ENCODE data around the gene LRRC25. TPM values are rescaled to one million over a fixed set of nuclear protein-coding genes. Genes with fewer than 3 reads are reported as not detected.

The LRRC25 gene
- polyA plus RNA-seq, 1 donor from 2014 or later, result not detected

DNA sequence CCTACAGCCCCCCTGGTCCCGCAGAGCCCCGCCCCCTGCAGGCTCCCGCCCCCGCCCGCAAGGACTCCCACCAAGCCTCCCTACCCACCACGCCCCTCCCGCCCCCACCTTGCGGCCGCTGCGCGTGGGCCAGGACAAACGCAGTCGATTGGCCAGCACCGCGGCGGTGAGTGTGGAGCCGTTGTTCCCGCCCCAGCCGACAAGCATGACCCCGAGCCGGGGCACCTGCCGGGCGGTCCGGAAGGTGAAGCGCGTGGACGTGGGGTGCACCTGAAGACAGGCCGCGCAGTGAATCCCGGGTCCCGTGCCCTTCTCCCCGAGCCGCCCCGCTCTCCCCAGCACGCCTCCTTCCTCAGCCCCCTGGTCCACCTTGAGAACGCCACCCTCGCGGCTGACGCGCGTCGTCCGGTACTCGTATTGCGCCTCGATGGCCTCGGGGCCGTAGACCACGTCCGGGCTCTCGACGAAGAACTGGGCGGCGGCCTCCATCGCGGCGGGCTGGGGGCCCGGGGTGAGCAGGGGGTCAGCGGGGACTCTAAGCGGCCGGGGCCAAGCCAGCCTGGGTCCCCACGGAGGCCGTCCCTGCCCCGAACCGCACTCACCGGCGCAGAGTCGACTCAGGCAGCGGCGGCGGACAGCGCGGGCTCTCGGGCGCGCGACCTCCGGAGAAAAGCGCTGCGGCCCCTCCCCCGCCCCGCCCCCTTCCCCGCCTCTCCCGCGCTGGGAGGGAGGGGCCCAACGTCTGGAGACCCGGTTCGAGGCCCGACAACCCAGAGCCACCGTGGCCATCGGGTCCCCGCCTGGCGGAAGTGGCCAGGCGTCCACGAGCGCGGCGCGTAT, 40.3 kb upstream of the LRRC25 start, which contains the start of gene ISYNA1:
TSS of gene ISYNA1 (minus strand) at position 643 of the 840 bp plus-strand sequence. CDS start at position 489, 154 bp downstream.
- H3K27ac ChIP-seq (ENCODE audit: low read length), result peak within 1 kb of the TSS; percentile 57
- no peaks in the 10 kb centered on the region for H3K79me2 ChIP-seq (replicated peaks; ENCODE audit: insufficient read depth, low read length)
- H3K9me2 ChIP-seq (ENCODE audit: insufficient read depth, low read length), result no peaks in the 10 kb centered on the region
- H4K20me1 ChIP-seq (ENCODE audit: insufficient read depth), result no peaks in the 10 kb centered on the region
- peak within 1 kb of the TSS; percentile 30 for H3K4me2 ChIP-seq (ENCODE audit: low read length)
- peak within 1 kb of the TSS; percentile 89 for H3K4me3 ChIP-seq (ENCODE audit: low read length)
- H3K9me3 ChIP-seq (ENCODE audit: low read length), result no peaks in the 10 kb centered on the region
- TF ChIP-seq POLR2AphosphoS5 (IDR thresholded peaks at IDR 0.05), result peak; percentile 63
- no peak for TF ChIP-seq EZH2 (IDR thresholded peaks at IDR 0.05; ENCODE audit: borderline replicate concordance, insufficient read depth, low read length, poor library complexity, severe bottlenecking)
- TF ChIP-seq MXI1 (conservative IDR thresholded peaks at IDR 0.05; ENCODE audit: poor library complexity, severe bottlenecking), result peak; percentile 61
- peak within 1 kb of the TSS; percentile 76 for H3K9ac ChIP-seq (ENCODE audit: low read length)
- H3K36me3 ChIP-seq (ENCODE audit: insufficient read depth, low read length), result no peaks in the 10 kb centered on the region
- H3K27me3 ChIP-seq (ENCODE audit: insufficient read depth, low read depth, low read length), result no peaks in the 10 kb centered on the region
- peaks cover 3% of the 10 kb centered on the region for H3F3A ChIP-seq (ENCODE audit: insufficient read depth, low read length, poor library complexity, severe bottlenecking)
- H2AFZ ChIP-seq (ENCODE audit: low read depth, low read length), result peak within 1 kb of the TSS; percentile 45

DNA sequence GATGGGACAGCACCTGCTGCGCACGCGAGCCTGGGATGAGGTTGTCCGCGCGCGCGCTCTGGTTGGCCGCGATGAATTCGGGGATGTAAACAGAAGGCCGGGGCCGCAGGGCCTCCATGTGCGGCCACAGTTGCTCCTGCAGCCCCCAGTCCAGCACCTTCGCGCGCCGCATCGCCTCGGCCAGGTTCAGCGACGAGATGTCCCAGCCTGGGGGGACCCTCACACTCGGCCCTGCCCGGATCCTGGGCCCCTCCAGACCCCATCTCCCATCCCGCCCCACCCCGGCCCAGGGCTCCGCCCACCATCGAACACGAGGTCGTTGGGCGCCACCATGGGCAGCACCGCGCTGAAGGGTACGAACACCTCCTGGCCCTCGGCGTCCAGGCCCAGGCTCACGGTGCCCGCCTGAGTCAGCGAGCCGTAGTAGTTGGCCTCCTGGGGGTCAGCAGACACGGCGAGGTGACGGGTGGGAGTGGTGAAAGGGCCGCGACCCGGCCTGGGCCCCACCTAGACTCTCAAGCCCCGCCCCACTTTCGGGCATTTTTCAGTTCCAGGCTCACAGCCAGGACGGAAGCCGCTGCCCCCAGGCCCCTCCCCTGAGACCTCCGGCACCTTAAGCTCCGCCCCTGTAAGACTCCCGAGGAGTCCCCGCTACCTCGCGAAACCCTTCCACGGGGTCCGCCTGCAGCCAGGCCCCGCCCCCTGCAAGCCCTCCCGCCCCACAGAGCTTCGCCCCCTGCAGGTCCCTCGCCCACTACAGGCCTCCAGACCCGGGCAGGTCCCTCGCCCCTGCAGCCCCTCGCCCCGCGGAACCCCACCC, 39.5 kb upstream of the LRRC25 start:
- peak; percentile 11 for TF ChIP-seq POLR2AphosphoS5 (IDR thresholded peaks at IDR 0.05)
- TF ChIP-seq, protein P1, sequence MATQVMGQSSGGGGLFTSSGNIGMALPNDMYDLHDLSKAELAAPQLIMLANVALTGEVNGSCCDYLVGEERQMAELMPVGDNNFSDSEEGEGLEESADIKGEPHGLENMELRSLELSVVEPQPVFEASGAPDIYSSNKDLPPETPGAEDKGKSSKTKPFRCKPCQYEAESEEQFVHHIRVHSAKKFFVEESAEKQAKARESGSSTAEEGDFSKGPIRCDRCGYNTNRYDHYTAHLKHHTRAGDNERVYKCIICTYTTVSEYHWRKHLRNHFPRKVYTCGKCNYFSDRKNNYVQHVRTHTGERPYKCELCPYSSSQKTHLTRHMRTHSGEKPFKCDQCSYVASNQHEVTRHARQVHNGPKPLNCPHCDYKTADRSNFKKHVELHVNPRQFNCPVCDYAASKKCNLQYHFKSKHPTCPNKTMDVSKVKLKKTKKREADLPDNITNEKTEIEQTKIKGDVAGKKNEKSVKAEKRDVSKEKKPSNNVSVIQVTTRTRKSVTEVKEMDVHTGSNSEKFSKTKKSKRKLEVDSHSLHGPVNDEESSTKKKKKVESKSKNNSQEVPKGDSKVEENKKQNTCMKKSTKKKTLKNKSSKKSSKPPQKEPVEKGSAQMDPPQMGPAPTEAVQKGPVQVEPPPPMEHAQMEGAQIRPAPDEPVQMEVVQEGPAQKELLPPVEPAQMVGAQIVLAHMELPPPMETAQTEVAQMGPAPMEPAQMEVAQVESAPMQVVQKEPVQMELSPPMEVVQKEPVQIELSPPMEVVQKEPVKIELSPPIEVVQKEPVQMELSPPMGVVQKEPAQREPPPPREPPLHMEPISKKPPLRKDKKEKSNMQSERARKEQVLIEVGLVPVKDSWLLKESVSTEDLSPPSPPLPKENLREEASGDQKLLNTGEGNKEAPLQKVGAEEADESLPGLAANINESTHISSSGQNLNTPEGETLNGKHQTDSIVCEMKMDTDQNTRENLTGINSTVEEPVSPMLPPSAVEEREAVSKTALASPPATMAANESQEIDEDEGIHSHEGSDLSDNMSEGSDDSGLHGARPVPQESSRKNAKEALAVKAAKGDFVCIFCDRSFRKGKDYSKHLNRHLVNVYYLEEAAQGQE (IDR thresholded peaks at IDR 0.05; ENCODE audit: borderline replicate concordance), result no peak
- no peaks in the 10 kb centered on the region for H3K9me3 ChIP-seq (ENCODE audit: low read length)
- no peaks in the 10 kb centered on the region for H4K20me1 ChIP-seq (ENCODE audit: insufficient read depth)
- H3K27me3 ChIP-seq (ENCODE audit: insufficient read depth, low read depth, low read length), result no peaks in the 10 kb centered on the region
- H3K4me3 ChIP-seq (ENCODE audit: low read length), result peak overlapping the region; percentile 89
- peaks cover 3% of the 10 kb centered on the region for H3F3A ChIP-seq (ENCODE audit: insufficient read depth, low read length, poor library complexity, severe bottlenecking)
- peak overlapping the region; percentile 57 for H3K27ac ChIP-seq (ENCODE audit: low read length)
- peak overlapping the region; percentile 76 for H3K9ac ChIP-seq (ENCODE audit: low read length)
- H3K9me2 ChIP-seq (ENCODE audit: insufficient read depth, low read length), result no peaks in the 10 kb centered on the region
- no peak overlapping the region for H2AFZ ChIP-seq (ENCODE audit: low read depth, low read length)
- H3K36me3 ChIP-seq (ENCODE audit: insufficient read depth, low read length), result no peaks in the 10 kb centered on the region
- no peaks in the 10 kb centered on the region for H3K79me2 ChIP-seq (replicated peaks; ENCODE audit: insufficient read depth, low read length)
- peak overlapping the region; percentile 30 for H3K4me2 ChIP-seq (ENCODE audit: low read length)

DNA sequence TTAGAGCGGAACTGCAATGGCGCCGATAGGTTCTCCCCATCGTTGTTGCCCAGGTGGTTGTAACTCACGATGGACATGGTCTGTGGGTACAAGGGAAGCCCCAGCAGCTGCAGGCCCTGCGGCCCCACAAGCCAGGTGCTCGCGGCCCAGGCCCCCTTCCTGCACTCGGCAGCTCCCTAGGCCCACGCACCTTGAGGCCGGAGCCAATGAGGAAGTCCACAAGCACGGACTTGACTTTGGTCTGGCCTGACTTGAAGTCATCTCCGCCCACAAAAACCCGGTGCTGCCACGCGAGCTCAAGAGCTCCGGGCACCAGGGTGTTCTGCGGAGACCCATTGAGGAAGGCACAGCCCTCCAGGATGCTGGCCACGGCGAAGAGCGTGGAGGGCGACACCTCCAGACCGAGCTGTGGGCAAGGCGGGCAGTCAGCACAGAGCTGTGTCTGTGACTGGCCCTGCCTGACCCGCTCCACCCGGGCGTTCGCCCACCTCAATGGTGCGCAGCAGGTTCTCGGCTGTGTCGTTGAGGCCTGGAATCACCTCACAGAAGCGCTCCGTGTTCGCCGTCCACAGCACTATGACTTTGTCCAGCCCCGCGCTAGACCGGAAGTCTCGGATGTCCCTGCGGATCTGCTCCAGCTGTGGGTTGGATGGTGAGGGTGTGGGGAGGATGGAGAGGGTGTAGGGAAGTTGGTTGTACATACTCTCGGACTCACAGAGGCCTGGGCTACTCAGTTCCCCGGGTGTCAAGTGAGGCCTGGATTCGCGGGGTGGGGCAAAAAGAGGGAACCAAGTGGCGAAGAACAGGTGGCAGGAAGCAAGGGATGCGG, 38.6 kb upstream of the LRRC25 start:
- H3K9me2 ChIP-seq (ENCODE audit: insufficient read depth, low read length), result no peaks in the 10 kb centered on the region
- no peaks in the 10 kb centered on the region for H3K79me2 ChIP-seq (replicated peaks; ENCODE audit: insufficient read depth, low read length)
- no peak overlapping the region for H3K27ac ChIP-seq (ENCODE audit: low read length)
- H3K27me3 ChIP-seq (ENCODE audit: insufficient read depth, low read depth, low read length), result no peaks in the 10 kb centered on the region
- H3K4me3 ChIP-seq (ENCODE audit: low read length), result peak overlapping the region; percentile 89
- H3K4me2 ChIP-seq (ENCODE audit: low read length), result no peak overlapping the region
- no peaks in the 10 kb centered on the region for H4K20me1 ChIP-seq (ENCODE audit: insufficient read depth)
- H3K9me3 ChIP-seq (ENCODE audit: low read length), result no peaks in the 10 kb centered on the region
- no peak overlapping the region for H3K9ac ChIP-seq (ENCODE audit: low read length)
- H3F3A ChIP-seq (ENCODE audit: insufficient read depth, low read length, poor library complexity, severe bottlenecking), result peaks cover 3% of the 10 kb centered on the region
- no peaks in the 10 kb centered on the region for H3K36me3 ChIP-seq (ENCODE audit: insufficient read depth, low read length)
- H2AFZ ChIP-seq (ENCODE audit: low read depth, low read length), result no peak overlapping the region
- TF ChIP-seq POLR2AphosphoS5 (IDR thresholded peaks at IDR 0.05) (no peak), TAF1 (IDR thresholded peaks at IDR 0.05; ENCODE audit: low read depth) (no peak), RAD21 (conservative IDR thresholded peaks at IDR 0.05) (no peak), EP300 (conservative IDR thresholded peaks at IDR 0.05; ENCODE audit: poor library complexity, severe bottlenecking) (no peak), EZH2 (IDR thresholded peaks at IDR 0.05; ENCODE audit: borderline replicate concordance, insufficient read depth, low read length, poor library complexity, severe bottlenecking) (no peak), SMC3 (conservative IDR thresholded peaks at IDR 0.05; ENCODE audit: poor library complexity) (no peak)
- TF ChIP-seq, protein P1 (IDR thresholded peaks at IDR 0.05; ENCODE audit: borderline replicate concordance), result no peak

Data from neural cell (in vitro differentiated cells).